WTC11 (cell line): ENCODE measurements around the gene SAMD1.

Source experiments
- CTCF ChIP-seq: fragments of 200-600 bp; IDR thresholded peaks from 2 replicates; pipeline ENCODE4 v1.8.0; 2022; ENCODE audit warnings: antibody characterized with exemption
- MAX ChIP-seq: sonication (generic); formaldehyde crosslinking; IDR thresholded peaks from 2 replicates; pipeline ENCODE4 v1.8.0; 2022; ENCODE audit warnings: mild to moderate bottlenecking, missing genetic modification reagents
- NFYB ChIP-seq: sonication (generic); formaldehyde crosslinking; conservative IDR thresholded peaks from 2 replicates; pipeline ENCODE4 v1.8.0; 2022; ENCODE audit warnings: low read depth, missing genetic modification reagents
- NR1H2 ChIP-seq: sonication (generic); formaldehyde crosslinking; IDR thresholded peaks from 2 replicates; pipeline ENCODE4 v1.9.0; 2021; ENCODE audit warnings: mild to moderate bottlenecking, moderate library complexity, missing genetic modification reagents
- RORB ChIP-seq: fragments of 250-450 bp; sonication (Bioruptor Pico); IDR thresholded peaks from 2 replicates; pipeline ENCODE4 v1.9.0; 2021; ENCODE audit warnings: mild to moderate bottlenecking
- SP1 ChIP-seq: sonication (generic); formaldehyde crosslinking; conservative IDR thresholded peaks from 2 replicates; pipeline ENCODE4 v1.8.1; 2022; ENCODE audit warnings: missing genetic modification reagents
- ZNF138 ChIP-seq: sonication (generic); formaldehyde crosslinking; conservative IDR thresholded peaks from 2 replicates; pipeline ENCODE4 v1.8.1; 2022; ENCODE audit warnings: mild to moderate bottlenecking, moderate library complexity, missing genetic modification reagents
- ZNF232 ChIP-seq: sonication (generic); formaldehyde crosslinking; IDR thresholded peaks from 2 replicates; pipeline ENCODE4 v1.8.0; 2022; ENCODE audit warnings: mild to moderate bottlenecking, missing genetic modification reagents
- ZNF512 ChIP-seq: sonication (generic); formaldehyde crosslinking; IDR thresholded peaks from 2 replicates; pipeline ENCODE4 v1.8.1; 2022; ENCODE audit warnings: missing genetic modification reagents, borderline replicate concordance
- TF ChIP-seq, protein P1 (sequence below): sonication (generic); formaldehyde crosslinking; IDR thresholded peaks from 2 replicates; pipeline ENCODE4 v1.8.1; 2022; ENCODE audit warnings: mild to moderate bottlenecking, missing genetic modification reagents, moderate library complexity, borderline replicate concordance

- TF ChIP-seq CTCF (no peak), MAX (CRISPR knock-in tag) (no peak), SP1 (CRISPR knock-in tag) (no peak), ZNF232 (no peak), NFYB (CRISPR knock-in tag) (no peak), NR1H2 (CRISPR knock-in tag) (no peak), ZNF138 (CRISPR knock-in tag) (no peak), ZNF512 (CRISPR knock-in tag) (no peak), RORB (no peak)
- TF ChIP-seq, protein P1, sequence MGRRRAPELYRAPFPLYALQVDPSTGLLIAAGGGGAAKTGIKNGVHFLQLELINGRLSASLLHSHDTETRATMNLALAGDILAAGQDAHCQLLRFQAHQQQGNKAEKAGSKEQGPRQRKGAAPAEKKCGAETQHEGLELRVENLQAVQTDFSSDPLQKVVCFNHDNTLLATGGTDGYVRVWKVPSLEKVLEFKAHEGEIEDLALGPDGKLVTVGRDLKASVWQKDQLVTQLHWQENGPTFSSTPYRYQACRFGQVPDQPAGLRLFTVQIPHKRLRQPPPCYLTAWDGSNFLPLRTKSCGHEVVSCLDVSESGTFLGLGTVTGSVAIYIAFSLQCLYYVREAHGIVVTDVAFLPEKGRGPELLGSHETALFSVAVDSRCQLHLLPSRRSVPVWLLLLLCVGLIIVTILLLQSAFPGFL = no peak
Observed at GRCh38 chr19:14058182-14059092, 32.1 kb downstream of the SAMD1 start.
